K562 (cell line): ENCODE measurements around the gene CFAP97D1.

Source experiments
- AFF4 ChIP-seq: sonication (generic); formaldehyde crosslinking; IDR thresholded peaks from 2 replicates; pipeline ENCODE4 v1.8.0; 2023; ENCODE audit warnings: mild to moderate bottlenecking, missing genetic modification reagents
- BRCA1 ChIP-seq, 2 experiments: fragments of 450-650 bp in 1 of 2; sonication (generic) in 1 of 2; formaldehyde crosslinking in 1 of 2; IDR thresholded peaks; 2 replicates each; pipeline versions ENCODE4 v1.5.0 to v1.6.1; 2017 to 2020; ENCODE audit warnings: mild to moderate bottlenecking in 1 of 2, missing genetic modification reagents in 1 of 2
- CTCF ChIP-seq, 3 experiments: IDR thresholded peaks in 2 of 3; conservative IDR thresholded peaks in 1 of 3; 2 replicates each; pipeline ENCODE4 v1.5.1; 2011 to 2012; ENCODE audit warnings: low read length in 3 of 3, mild to moderate bottlenecking in 3 of 3, control low read depth in 2 of 3, improper control_type of control experiment in 1 of 3, inconsistent platforms in 1 of 3, low read depth in 1 of 3, mixed read lengths in 1 of 3, moderate library complexity in 1 of 3; ENCODE audit not compliant: insufficient read depth in 2 of 3
- FOXK2 ChIP-seq, 2 experiments: fragments of 450-650 bp; IDR thresholded peaks in 1 of 2; conservative IDR thresholded peaks in 1 of 2; 2 replicates each; pipeline ENCODE4 v1.6.1; 2016; ENCODE audit warnings: low read depth in 2 of 2, mild to moderate bottlenecking in 1 of 2
- GATA2 ChIP-seq: sonication (generic); formaldehyde crosslinking; IDR thresholded peaks from 2 replicates; pipeline ENCODE4 v1.4.0; 2020; ENCODE audit warnings: mild to moderate bottlenecking, missing genetic modification reagents
- HNRNPL ChIP-seq: fragments of 200-400 bp; formaldehyde crosslinking; IDR thresholded peaks from 2 replicates; pipeline ENCODE4 v1.6.1; 2017; ENCODE audit warnings: low read depth, mild to moderate bottlenecking, low read length
- MAFK ChIP-seq: IDR thresholded peaks from 2 replicates; pipeline ENCODE4 v1.6.1; 2011; ENCODE audit warnings: low read length, improper control_type of control experiment
- NR2C2 ChIP-seq, 2 experiments: fragments of 200-800 bp in 1 of 2; sonication (Bioruptor generic) in 1 of 2; sonication (generic) in 1 of 2; formaldehyde crosslinking in 1 of 2; IDR thresholded peaks; 2 replicates each; pipeline versions ENCODE4 v1.6.1 to v1.8.0; 2016 to 2022; ENCODE audit warnings: mild to moderate bottlenecking in 1 of 2, missing compliant biosample characterization in 1 of 2, missing genetic modification characterization in 1 of 2, missing genetic modification reagents in 1 of 2
- POLR2A ChIP-seq: fragments of 450-650 bp; conservative IDR thresholded peaks from 2 replicates; pipeline ENCODE4 v1.6.1; 2016
- POLR3A ChIP-seq: IDR thresholded peaks from 2 replicates; pipeline ENCODE4 v1.6.1; 2011; ENCODE audit warnings: borderline replicate concordance, mild to moderate bottlenecking, moderate library complexity; ENCODE audit not compliant: insufficient read length, insufficient read depth; ENCODE audit errors: extremely low read depth
- PREB ChIP-seq: sonication (generic); formaldehyde crosslinking; IDR thresholded peaks from 2 replicates; pipeline ENCODE4 v1.8.1; 2023; ENCODE audit warnings: mild to moderate bottlenecking, missing genetic modification reagents
- SP1 ChIP-seq: sonication (generic); formaldehyde crosslinking; IDR thresholded peaks from 2 replicates; pipeline ENCODE4 v1.8.1; 2022; ENCODE audit warnings: mild to moderate bottlenecking, missing genetic modification reagents
- TEAD4 ChIP-seq, 2 experiments: sonication (generic) in 1 of 2; formaldehyde crosslinking in 1 of 2; IDR thresholded peaks; 2 replicates each; pipeline versions ENCODE4 v1.6.1 to v1.8.0; 2012 to 2022; ENCODE audit warnings: borderline replicate concordance in 1 of 2, inconsistent platforms in 1 of 2, low read length in 1 of 2, mild to moderate bottlenecking in 1 of 2, missing genetic modification reagents in 1 of 2

GRCh38 chr17:43805117-43805516 lies 24.9 kb downstream of the CFAP97D1 start:
- TF ChIP-seq POLR3A (no peak), FOXK2 (conservative IDR thresholded peaks at IDR 0.05 in 1 of 2, IDR thresholded peaks at IDR 0.05 in 1 of 2; ENCODE audit: low read depth in 2 of 2) (no peak), AFF4 (CRISPR knock-in tag) (no peak), NR2C2 (CRISPR knock-in tag; IDR thresholded peaks at IDR 0.05) (no peak), NR2C2 (tag; IDR thresholded peaks at IDR 0.05) (no peak), CTCF (IDR thresholded peaks at IDR 0.05 in 2 of 3, conservative IDR thresholded peaks at IDR 0.05 in 1 of 3; ENCODE audit: insufficient read depth in 2 of 3, low read depth in 1 of 3, low read length in 3 of 3) (no peak), SP1 (CRISPR knock-in tag) (no peak), POLR2A (no peak), GATA2 (CRISPR knock-in tag) (no peak), BRCA1 (IDR thresholded peaks at IDR 0.05) (no peak), BRCA1 (CRISPR knock-in tag; IDR thresholded peaks at IDR 0.05) (no peak), TEAD4 (IDR thresholded peaks at IDR 0.05; ENCODE audit: low read length) (no peak), TEAD4 (CRISPR knock-in tag; IDR thresholded peaks at IDR 0.05; ENCODE audit: borderline replicate concordance) (no peak), HNRNPL (no peak), MAFK (no peak), PREB (CRISPR knock-in tag) (no peak)
